SU-DHL-6 (cell line): ENCODE results near the gene MAT1A.

Source experiments
- H2AFZ ChIP-seq: fragments of 200-600 bp; sonication (generic); 2 replicates; pipeline ENCODE4 v1.6.1; 2014; ENCODE audit warnings: low read depth, mild to moderate bottlenecking, moderate library complexity, mixed read lengths, antibody characterized with exemption, low read length; ENCODE audit not compliant: severe bottlenecking
- H3F3A ChIP-seq: fragments of 200-600 bp; shearing (Covaris generic); 2 replicates; pipeline ENCODE4 v1.6.0; 2016; ENCODE audit warnings: antibody characterized with exemption, mild to moderate bottlenecking; ENCODE audit not compliant: insufficient read depth
- H3K27ac ChIP-seq: fragments of 200-600 bp; sonication (generic); 2 replicates; pipeline ENCODE4 v1.5.1; 2016; ENCODE audit warnings: low read depth, mild to moderate bottlenecking, low read length, moderate library complexity, mixed read lengths
- H3K27me3 ChIP-seq: fragments of 200-600 bp; sonication (generic), shearing (Covaris generic); 2 replicates; pipeline ENCODE4 v1.6.0; 2014; ENCODE audit warnings: mild to moderate bottlenecking, low read length
- H3K36me3 ChIP-seq: fragments of 200-600 bp; sonication (generic); 2 replicates; pipeline ENCODE4 v1.6.1; 2014; ENCODE audit warnings: mild to moderate bottlenecking, low read length, mixed read lengths
- H3K4me2 ChIP-seq: fragments of 300-600, 200-600 bp; shearing (Covaris generic), sonication (generic); 2 replicates; pipeline ENCODE4 v1.6.0; 2014; ENCODE audit warnings: low read length, low read depth, mild to moderate bottlenecking; ENCODE audit not compliant: poor library complexity, severe bottlenecking
- H3K4me3 ChIP-seq: fragments of 200-600 bp; sonication (generic); 2 replicates; pipeline ENCODE4 v1.5.1; 2014; ENCODE audit warnings: antibody characterized with exemption, low read length, mild to moderate bottlenecking, mixed read lengths; ENCODE audit not compliant: insufficient read depth, poor library complexity, severe bottlenecking
- H3K79me2 ChIP-seq: fragments of 200-600 bp; sonication (generic); 2 replicates; pipeline ENCODE4 v1.6.1; 2014; ENCODE audit warnings: mild to moderate bottlenecking, low read length, moderate library complexity; ENCODE audit not compliant: insufficient read depth
- H3K9ac ChIP-seq: fragments of 200-600 bp; sonication (generic); 2 replicates; pipeline ENCODE4 v1.7.0; 2014; ENCODE audit warnings: mild to moderate bottlenecking, low read length
- H3K9me2 ChIP-seq: fragments of 200-600 bp; sonication (generic); replicated peaks from 2 replicates; pipeline ENCODE4 v1.6.1; 2014; ENCODE audit warnings: low read length; ENCODE audit not compliant: insufficient read depth
- H3K9me3 ChIP-seq: fragments of 200-600 bp; sonication (generic); 2 replicates; pipeline ENCODE4 v1.6.1; 2014; ENCODE audit warnings: low read length, mixed read lengths; ENCODE audit not compliant: insufficient read depth
- H4K20me1 ChIP-seq: fragments of 200-600 bp; sonication (generic); 2 replicates; pipeline ENCODE4 v1.6.1; 2014; ENCODE audit warnings: low read depth, mild to moderate bottlenecking, antibody characterized with exemption, low read length, moderate library complexity, mixed read lengths
- EZH2phosphoT487 ChIP-seq: fragments of 200-600 bp; sonication (generic), shearing (Covaris generic); conservative IDR thresholded peaks from 2 replicates; pipeline ENCODE4 v1.6.1; 2018; ENCODE audit warnings: mild to moderate bottlenecking, antibody characterized with exemption, low read length, moderate library complexity, mixed read lengths
- TF ChIP-seq, protein P1 (sequence below): fragments of 200-600 bp; sonication (generic); IDR thresholded peaks from one replicate; pipeline ENCODE4 v1.5.1; 2017; ENCODE audit warnings: antibody characterized with exemption, mild to moderate bottlenecking, low read length, moderate library complexity; ENCODE audit not compliant: insufficient read depth, poor library complexity, severe bottlenecking

Gene MAT1A

GRCh38 chr10:80270887-80271286 is 18.6 kb downstream of the MAT1A start:
- Histone ChIP-seq H3K4me2 (no peak overlapping the region), H3K9me3 (no peaks in the 10 kb centered on the region), H3K79me2 (no peaks in the 10 kb centered on the region), H3K36me3 (no peaks in the 10 kb centered on the region), H2AFZ (no peak overlapping the region), H3K9ac (no peak overlapping the region), H3F3A (no peaks in the 10 kb centered on the region), H3K9me2 (no peaks in the 10 kb centered on the region), H3K27me3 (no peaks in the 10 kb centered on the region), H3K27ac (no peak overlapping the region), H3K4me3 (no peak overlapping the region), H4K20me1 (no peaks in the 10 kb centered on the region)
- TF ChIP-seq, protein P1, sequence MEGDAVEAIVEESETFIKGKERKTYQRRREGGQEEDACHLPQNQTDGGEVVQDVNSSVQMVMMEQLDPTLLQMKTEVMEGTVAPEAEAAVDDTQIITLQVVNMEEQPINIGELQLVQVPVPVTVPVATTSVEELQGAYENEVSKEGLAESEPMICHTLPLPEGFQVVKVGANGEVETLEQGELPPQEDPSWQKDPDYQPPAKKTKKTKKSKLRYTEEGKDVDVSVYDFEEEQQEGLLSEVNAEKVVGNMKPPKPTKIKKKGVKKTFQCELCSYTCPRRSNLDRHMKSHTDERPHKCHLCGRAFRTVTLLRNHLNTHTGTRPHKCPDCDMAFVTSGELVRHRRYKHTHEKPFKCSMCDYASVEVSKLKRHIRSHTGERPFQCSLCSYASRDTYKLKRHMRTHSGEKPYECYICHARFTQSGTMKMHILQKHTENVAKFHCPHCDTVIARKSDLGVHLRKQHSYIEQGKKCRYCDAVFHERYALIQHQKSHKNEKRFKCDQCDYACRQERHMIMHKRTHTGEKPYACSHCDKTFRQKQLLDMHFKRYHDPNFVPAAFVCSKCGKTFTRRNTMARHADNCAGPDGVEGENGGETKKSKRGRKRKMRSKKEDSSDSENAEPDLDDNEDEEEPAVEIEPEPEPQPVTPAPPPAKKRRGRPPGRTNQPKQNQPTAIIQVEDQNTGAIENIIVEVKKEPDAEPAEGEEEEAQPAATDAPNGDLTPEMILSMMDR = no peak
- TF ChIP-seq EZH2phosphoT487 = no peak

GRCh38 chr10:80268938-80269588 is 20.4 kb downstream of the MAT1A start:
- no peak overlapping the region for H3K9ac ChIP-seq
- no peaks in the 10 kb centered on the region for H3K9me2 ChIP-seq
- no peaks in the 10 kb centered on the region for H3K9me3 ChIP-seq
- no peak overlapping the region for H3K4me3 ChIP-seq
- no peak overlapping the region for H2AFZ ChIP-seq
- no peaks in the 10 kb centered on the region for H4K20me1 ChIP-seq
- no peak for TF ChIP-seq EZH2phosphoT487
- TF ChIP-seq, protein P1 = no peak
- no peaks in the 10 kb centered on the region for H3K36me3 ChIP-seq
- H3K27ac ChIP-seq = no peak overlapping the region
- H3F3A ChIP-seq = no peaks in the 10 kb centered on the region
- no peaks in the 10 kb centered on the region for H3K27me3 ChIP-seq
- no peak overlapping the region for H3K4me2 ChIP-seq
- H3K79me2 ChIP-seq = no peaks in the 10 kb centered on the region

DNA sequence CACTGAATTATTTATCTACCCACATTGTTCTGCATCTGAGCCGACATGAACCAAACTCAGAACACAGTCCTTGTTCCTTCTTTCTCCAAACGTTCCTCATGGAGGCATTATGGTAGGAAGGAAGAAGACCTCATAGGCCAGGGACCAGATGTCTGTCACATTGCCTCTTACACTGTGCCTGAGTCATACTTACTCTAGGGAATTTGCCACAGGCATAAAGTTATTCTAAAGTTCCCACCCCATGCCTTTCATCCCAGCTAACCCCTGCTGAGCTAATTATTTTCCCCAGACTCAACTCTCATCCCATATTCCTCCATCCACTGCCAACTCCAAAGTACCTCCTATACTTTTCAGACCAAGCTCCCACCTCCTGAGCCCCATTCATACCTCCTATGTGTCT is 21.2 kb downstream of the MAT1A start:
- no peaks in the 10 kb centered on the region for H3K79me2 ChIP-seq
- no peaks in the 10 kb centered on the region for H3K9me2 ChIP-seq
- no peaks in the 10 kb centered on the region for H3K27me3 ChIP-seq
- no peak overlapping the region for H2AFZ ChIP-seq
- H3K4me3 ChIP-seq = no peak overlapping the region
- no peaks in the 10 kb centered on the region for H3K36me3 ChIP-seq
- no peaks in the 10 kb centered on the region for H4K20me1 ChIP-seq
- TF ChIP-seq, protein P1 = no peak
- no peak for TF ChIP-seq EZH2phosphoT487
- H3K27ac ChIP-seq = no peak overlapping the region
- H3K4me2 ChIP-seq = no peak overlapping the region
- H3K9me3 ChIP-seq = no peaks in the 10 kb centered on the region
- no peaks in the 10 kb centered on the region for H3F3A ChIP-seq
- H3K9ac ChIP-seq = no peak overlapping the region
